ENCODE results near the gene SFXN4. TPM values are rescaled to one million over a fixed set of nuclear protein-coding genes. Genes with fewer than 3 reads are reported as not detected.

Gene SFXN4
- total and polyA plus RNA-seq, 2 experiments from 2014 or later: 18.6 to 22.3 TPM

DNA sequence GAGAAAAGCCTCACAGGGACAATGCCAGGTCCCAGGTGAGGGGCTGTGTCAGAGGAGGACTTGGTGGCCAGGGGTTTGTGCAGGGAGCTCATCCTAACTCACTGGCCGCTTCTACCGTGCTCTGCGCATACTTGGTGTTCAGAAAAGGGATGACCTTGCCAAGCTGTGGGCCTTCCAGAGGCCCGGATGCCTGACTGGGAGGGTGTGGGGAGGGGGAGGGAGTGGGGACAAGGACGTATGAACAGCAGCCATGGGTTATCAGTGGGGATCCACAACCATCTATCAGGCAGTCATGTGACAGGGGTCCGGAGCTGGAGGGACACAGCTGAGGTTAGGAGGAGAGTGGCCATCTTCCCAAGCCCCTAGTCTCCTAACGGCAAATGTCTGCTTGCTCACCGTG, 6.2 kb downstream of the SFXN4 start:
- Mint-ChIP-seq H3K27me3 (ENCODE audit: insufficient read depth, low read depth, poor library complexity) (peaks cover 4% of the 10 kb centered on the region), H3K4me1 (no peaks in the 10 kb centered on the region), H3K36me3 (ENCODE audit: low read depth) (peaks cover 46% of the 10 kb centered on the region), H3K9me3 (no peaks in the 10 kb centered on the region; the same call in 2 of the 3 replicates), H3K27ac (no peak overlapping the region), H3K4me3 (no peak overlapping the region)
- Histone ChIP-seq H3K4me3 (no peak overlapping the region), H3F3A (replicated peaks; ENCODE audit: low read depth) (no peaks in the 10 kb centered on the region), H3K79me2 (replicated peaks; ENCODE audit: insufficient read depth) (peaks cover under 1% of the 10 kb centered on the region; the same call in 1 of the 2 replicates), H4K20me1 (replicated peaks; ENCODE audit: insufficient read depth) (no peaks in the 10 kb centered on the region), H3K9me2 (ENCODE audit: insufficient read depth) (no peaks in the 10 kb centered on the region), H2AFZ (no peak overlapping the region), H3K27ac (ENCODE audit: low read depth) (no peak overlapping the region), H3K4me2 (no peak overlapping the region), H3K27me3 (ENCODE audit: insufficient read depth) (no peaks in the 10 kb centered on the region), H3K4me1 (ENCODE audit: insufficient read depth) (no peaks in the 10 kb centered on the region), H3K36me3 (ENCODE audit: insufficient read depth) (no peaks in the 10 kb centered on the region)
- ATAC-seq (no peak), DNase-seq (ENCODE audit: low spot score) (no peak)
- TF ChIP-seq, protein P1, sequence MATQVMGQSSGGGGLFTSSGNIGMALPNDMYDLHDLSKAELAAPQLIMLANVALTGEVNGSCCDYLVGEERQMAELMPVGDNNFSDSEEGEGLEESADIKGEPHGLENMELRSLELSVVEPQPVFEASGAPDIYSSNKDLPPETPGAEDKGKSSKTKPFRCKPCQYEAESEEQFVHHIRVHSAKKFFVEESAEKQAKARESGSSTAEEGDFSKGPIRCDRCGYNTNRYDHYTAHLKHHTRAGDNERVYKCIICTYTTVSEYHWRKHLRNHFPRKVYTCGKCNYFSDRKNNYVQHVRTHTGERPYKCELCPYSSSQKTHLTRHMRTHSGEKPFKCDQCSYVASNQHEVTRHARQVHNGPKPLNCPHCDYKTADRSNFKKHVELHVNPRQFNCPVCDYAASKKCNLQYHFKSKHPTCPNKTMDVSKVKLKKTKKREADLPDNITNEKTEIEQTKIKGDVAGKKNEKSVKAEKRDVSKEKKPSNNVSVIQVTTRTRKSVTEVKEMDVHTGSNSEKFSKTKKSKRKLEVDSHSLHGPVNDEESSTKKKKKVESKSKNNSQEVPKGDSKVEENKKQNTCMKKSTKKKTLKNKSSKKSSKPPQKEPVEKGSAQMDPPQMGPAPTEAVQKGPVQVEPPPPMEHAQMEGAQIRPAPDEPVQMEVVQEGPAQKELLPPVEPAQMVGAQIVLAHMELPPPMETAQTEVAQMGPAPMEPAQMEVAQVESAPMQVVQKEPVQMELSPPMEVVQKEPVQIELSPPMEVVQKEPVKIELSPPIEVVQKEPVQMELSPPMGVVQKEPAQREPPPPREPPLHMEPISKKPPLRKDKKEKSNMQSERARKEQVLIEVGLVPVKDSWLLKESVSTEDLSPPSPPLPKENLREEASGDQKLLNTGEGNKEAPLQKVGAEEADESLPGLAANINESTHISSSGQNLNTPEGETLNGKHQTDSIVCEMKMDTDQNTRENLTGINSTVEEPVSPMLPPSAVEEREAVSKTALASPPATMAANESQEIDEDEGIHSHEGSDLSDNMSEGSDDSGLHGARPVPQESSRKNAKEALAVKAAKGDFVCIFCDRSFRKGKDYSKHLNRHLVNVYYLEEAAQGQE (IDR thresholded peaks at IDR 0.05; ENCODE audit: unreplicated experiment): no peak
- TF ChIP-seq CREB1 (CRISPR knock-in tag; IDR thresholded peaks at IDR 0.05; ENCODE audit: low read depth) (no peak), ZNF331 (CRISPR knock-in tag; IDR thresholded peaks at IDR 0.05; ENCODE audit: low read depth) (no peak), EZH2phosphoT487 (IDR thresholded peaks at IDR 0.05; ENCODE audit: unreplicated experiment) (no peak), STAT1 (IDR thresholded peaks at IDR 0.05; ENCODE audit: unreplicated experiment) (no peak), ZNF114 (CRISPR knock-in tag; IDR thresholded peaks at IDR 0.05) (no peak), NANOG (IDR thresholded peaks at IDR 0.05; ENCODE audit: borderline replicate concordance) (no peak), POLR2AphosphoS5 (IDR thresholded peaks at IDR 0.05; ENCODE audit: low read depth) (no peak), JUNB (IDR thresholded peaks at IDR 0.05; ENCODE audit: unreplicated experiment) (no peak), EZH2 (IDR thresholded peaks at IDR 0.05; ENCODE audit: low read depth, unreplicated experiment) (no peak)
- TF ChIP-seq, protein P2, sequence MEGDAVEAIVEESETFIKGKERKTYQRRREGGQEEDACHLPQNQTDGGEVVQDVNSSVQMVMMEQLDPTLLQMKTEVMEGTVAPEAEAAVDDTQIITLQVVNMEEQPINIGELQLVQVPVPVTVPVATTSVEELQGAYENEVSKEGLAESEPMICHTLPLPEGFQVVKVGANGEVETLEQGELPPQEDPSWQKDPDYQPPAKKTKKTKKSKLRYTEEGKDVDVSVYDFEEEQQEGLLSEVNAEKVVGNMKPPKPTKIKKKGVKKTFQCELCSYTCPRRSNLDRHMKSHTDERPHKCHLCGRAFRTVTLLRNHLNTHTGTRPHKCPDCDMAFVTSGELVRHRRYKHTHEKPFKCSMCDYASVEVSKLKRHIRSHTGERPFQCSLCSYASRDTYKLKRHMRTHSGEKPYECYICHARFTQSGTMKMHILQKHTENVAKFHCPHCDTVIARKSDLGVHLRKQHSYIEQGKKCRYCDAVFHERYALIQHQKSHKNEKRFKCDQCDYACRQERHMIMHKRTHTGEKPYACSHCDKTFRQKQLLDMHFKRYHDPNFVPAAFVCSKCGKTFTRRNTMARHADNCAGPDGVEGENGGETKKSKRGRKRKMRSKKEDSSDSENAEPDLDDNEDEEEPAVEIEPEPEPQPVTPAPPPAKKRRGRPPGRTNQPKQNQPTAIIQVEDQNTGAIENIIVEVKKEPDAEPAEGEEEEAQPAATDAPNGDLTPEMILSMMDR (conservative IDR thresholded peaks at IDR 0.05; ENCODE audit: low read depth in 2 of 2): no peak
- TF ChIP-seq, protein P3, sequence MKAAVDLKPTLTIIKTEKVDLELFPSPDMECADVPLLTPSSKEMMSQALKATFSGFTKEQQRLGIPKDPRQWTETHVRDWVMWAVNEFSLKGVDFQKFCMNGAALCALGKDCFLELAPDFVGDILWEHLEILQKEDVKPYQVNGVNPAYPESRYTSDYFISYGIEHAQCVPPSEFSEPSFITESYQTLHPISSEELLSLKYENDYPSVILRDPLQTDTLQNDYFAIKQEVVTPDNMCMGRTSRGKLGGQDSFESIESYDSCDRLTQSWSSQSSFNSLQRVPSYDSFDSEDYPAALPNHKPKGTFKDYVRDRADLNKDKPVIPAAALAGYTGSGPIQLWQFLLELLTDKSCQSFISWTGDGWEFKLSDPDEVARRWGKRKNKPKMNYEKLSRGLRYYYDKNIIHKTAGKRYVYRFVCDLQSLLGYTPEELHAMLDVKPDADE (IDR thresholded peaks at IDR 0.05): no peak
- TF ChIP-seq, protein P4, sequence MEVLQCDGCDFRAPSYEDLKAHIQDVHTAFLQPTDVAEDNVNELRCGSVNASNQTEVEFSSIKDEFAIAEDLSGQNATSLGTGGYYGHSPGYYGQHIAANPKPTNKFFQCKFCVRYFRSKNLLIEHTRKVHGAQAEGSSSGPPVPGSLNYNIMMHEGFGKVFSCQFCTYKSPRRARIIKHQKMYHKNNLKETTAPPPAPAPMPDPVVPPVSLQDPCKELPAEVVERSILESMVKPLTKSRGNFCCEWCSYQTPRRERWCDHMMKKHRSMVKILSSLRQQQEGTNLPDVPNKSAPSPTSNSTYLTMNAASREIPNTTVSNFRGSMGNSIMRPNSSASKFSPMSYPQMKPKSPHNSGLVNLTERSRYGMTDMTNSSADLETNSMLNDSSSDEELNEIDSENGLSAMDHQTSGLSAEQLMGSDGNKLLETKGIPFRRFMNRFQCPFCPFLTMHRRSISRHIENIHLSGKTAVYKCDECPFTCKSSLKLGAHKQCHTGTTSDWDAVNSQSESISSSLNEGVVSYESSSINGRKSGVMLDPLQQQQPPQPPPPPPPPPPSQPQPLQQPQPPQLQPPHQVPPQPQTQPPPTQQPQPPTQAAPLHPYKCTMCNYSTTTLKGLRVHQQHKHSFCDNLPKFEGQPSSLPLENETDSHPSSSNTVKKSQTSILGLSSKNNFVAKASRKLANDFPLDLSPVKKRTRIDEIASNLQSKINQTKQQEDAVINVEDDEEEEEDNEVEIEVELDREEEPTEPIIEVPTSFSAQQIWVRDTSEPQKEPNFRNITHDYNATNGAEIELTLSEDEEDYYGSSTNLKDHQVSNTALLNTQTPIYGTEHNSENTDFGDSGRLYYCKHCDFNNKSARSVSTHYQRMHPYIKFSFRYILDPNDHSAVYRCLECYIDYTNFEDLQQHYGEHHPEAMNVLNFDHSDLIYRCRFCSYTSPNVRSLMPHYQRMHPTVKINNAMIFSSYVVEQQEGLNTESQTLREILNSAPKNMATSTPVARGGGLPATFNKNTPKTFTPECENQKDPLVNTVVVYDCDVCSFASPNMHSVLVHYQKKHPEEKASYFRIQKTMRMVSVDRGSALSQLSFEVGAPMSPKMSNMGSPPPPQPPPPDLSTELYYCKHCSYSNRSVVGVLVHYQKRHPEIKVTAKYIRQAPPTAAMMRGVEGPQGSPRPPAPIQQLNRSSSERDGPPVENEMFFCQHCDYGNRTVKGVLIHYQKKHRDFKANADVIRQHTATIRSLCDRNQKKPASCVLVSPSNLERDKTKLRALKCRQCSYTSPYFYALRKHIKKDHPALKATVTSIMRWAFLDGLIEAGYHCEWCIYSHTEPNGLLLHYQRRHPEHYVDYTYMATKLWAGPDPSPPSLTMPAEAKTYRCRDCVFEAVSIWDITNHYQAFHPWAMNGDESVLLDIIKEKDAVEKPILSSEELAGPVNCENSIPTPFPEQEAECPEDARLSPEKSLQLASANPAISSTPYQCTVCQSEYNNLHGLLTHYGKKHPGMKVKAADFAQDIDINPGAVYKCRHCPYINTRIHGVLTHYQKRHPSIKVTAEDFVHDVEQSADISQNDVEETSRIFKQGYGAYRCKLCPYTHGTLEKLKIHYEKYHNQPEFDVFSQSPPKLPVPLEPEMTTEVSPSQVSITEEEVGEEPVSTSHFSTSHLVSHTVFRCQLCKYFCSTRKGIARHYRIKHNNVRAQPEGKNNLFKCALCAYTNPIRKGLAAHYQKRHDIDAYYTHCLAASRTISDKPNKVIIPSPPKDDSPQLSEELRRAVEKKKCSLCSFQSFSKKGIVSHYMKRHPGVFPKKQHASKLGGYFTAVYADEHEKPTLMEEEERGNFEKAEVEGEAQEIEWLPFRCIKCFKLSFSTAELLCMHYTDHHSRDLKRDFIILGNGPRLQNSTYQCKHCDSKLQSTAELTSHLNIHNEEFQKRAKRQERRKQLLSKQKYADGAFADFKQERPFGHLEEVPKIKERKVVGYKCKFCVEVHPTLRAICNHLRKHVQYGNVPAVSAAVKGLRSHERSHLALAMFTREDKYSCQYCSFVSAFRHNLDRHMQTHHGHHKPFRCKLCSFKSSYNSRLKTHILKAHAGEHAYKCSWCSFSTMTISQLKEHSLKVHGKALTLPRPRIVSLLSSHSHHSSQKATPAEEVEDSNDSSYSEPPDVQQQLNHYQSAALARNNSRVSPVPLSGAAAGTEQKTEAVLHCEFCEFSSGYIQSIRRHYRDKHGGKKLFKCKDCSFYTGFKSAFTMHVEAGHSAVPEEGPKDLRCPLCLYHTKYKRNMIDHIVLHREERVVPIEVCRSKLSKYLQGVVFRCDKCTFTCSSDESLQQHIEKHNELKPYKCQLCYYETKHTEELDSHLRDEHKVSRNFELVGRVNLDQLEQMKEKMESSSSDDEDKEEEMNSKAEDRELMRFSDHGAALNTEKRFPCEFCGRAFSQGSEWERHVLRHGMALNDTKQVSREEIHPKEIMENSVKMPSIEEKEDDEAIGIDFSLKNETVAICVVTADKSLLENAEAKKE (CRISPR knock-in tag; IDR thresholded peaks at IDR 0.05): no peak
